IPS-NIHi7 (cell line): ENCODE results near the gene DCHS2.

Experiments
- DNase-seq: peaks from one replicate; pipeline ENCODE4 v3.0.0; 2012; ENCODE audit warnings: mixed read lengths; ENCODE audit errors: extremely low spot score

The DCHS2 gene, protein sequence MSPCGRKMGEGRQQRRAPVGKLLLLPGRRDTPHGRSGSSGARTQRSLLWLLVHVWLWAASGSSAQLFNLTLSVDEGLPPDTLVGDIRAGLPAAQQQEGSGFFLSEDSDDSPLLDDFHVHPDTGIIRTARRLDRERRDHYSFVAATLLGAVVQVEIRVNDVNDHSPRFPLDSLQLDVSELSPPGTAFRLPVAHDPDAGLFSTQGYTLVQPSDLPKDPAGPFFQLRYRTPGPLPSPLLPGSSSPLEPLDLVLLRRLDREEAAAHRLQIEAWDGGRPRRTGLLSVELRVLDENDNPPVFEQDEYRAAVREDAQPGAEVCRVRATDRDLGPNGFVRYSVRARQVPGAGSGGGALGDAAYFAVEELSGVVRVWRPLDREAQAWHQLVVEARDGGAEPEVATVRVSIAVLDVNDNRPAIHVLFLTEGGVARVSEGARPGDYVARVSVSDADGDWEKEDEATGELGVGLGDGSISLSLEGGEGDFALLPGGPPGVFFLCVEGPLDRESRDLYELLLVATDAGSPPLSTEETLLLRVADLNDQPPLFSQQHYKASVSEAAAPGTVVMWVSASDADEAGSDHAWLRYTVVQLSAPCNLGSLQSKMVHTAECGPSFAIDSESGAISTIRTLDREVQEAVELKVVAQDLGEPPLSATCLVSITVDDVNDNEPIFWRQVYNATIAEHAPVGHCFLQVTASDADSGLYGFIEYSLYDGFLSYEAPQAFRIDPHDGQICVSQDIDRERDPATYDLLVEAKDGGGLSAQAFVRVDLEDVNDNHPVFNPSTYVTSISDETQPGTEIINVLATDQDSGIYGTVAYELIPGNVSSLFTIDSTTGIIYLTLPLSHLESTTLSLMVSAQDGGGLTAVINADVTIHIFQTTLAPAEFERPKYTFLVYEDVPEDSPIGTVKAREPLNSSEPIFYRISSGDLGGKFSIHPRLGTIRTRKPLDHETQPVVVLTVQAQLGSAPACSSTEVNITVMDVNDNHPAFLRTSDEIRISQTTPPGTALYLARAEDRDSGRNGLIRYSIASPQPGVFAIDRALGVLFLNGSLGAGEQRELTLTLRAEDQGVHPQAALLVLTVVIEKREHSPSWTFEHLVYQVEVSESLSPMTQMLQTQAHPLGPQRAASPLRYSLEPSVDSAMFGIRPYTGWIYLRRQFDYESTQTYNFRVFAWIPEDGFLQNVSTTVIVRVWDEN (N-terminal part only)

GRCh38 chr4:154491341-154492271 is at the start of gene DCHS2:
DCHS2 (minus strand) TSS chr4:154491799; CDS start chr4:154491355, 444 bp downstream.
- DNase-seq: peak; percentile 66

- DNase-seq: no peak
These were observed 42.7 kb upstream of the DCHS2 start for GRCh38 chr4:154534296-154534695.

DNA sequence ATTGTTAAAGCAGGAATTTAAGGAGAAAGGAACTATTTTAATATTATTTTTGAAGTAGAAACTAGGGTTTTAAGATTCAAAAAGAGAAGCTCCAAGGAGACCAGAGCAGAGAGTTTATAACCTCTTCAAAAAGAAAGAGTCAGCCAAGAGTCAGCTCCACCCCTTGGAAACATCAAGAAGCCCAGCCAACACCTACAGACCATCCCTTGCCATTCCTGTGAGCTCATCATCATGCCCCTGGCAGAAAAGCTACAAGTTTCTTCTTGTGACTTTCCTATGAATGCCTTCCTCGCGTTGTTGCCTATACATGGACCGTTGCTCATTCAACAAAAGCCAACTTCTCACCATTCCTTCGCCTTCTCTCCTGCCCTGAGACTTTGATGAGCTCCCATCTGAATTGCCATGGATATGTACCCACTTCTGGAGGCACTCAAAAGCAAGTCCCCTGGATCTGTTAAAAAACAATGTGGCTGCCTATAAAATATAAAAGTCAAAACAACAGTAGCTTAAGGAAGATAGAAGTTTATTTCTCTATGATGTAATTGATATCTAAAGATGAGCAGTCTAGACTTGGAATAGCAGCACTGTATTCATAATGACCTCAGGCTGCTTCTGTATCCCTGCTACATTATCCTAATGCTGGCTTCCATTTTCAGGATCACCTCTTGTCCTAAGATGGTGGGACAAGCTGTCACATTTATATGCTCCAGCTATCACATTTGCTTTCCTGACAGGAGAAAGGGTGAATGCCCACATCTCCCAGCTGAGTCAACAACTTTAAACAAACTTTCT is 38.3 kb upstream of the DCHS2 start:
- no peak for DNase-seq

DNA sequence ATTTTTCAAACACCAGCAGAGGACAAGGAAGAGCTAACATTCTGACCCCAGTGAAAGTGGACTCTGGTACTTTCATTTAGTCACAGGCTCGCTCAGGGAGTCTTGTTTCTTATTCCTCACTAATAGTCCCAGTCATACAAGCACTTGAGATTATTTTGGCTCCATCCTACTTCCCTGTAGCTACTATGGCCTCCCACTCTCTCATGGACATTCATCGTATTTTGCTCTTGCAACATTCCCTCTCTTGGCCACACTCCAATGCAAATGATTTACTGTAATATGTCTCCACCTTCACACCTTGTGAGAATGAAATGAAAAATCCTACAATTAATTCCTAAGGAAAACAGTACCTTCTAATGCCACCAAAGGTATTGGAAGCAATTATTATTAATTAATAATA is 37.3 kb upstream of the DCHS2 start:
- DNase-seq: no peak

GRCh38 chr4:154527308-154527707 is 35.7 kb upstream of the DCHS2 start:
- no peak for DNase-seq

DNA sequence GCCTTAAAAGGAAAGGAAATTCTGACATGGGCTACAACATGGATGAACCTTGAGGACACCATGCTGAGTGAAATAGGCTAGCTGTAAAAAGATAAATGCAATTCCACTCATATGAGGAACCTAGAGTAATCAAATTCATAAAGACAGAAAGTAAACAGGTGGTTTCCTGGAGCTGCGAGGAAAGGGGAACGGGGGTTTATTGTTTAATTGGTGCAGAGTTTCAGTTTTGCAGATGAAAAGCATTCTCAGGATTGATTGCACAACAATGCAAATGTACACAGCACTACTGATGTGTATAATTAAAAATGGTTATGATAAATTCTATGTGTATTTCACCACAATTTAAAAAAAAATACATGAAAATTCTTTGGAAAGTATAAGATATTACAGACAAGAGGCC is 34.6 kb upstream of the DCHS2 start:
- DNase-seq: no peak

- no peak for DNase-seq
These were observed 30.0 kb upstream of the DCHS2 start for GRCh38 chr4:154521607-154522006.

- DNase-seq: no peak
These were observed 27.6 kb upstream of the DCHS2 start for GRCh38 chr4:154519214-154519613.

DNA sequence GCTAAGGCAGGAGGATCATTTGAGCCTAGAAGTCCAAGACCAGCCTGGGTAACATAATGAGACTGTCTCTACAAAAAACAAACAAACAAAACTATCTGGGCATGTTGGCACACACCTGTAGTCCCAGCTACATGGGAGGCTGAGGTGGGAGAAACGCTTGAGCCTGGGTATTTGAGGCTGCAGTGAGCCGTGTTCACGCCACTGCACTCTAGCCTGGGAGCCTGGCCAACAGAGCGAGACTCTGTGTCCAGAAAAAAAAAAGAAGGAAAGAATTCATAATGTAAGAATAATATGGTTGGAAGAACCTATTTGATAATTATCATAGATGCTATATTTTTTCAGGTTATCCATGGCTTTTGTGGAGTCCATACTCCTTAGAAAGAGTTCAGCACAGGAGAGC is 26.0 kb upstream of the DCHS2 start:
- DNase-seq: no peak

DNA sequence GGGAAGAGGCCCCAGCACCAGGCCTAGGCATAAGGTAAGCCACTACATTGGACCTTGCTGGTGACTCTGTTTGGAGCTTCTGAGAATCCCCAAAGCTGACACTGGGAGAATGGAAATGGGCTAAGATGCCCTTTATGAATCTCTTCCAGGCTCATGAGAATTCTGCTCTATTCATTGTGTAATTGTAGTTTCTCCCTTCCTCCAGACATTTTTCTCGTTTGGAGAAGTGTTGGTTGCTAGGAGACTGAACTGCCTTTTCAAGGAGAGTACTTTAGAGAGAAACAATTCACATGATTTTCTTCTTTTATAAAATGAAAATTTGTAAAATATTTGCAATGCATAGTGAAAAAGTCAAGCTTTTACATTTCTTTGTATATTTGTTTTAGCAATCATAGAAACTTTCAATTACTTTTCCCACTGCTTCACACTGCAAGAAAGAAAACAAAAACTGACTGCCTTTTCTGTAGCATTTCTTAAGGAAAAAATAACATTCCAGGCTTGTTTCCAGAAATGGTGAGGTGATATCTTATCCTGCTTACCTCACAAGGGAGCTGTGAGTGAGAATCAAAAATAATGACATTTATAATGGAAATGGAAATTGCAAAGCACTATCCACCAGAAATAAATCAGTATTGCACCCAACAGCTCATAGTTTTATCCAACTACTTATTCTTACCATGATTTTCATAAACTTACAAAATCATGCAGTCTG is 24.9 kb upstream of the DCHS2 start:
- no peak for DNase-seq

DNA sequence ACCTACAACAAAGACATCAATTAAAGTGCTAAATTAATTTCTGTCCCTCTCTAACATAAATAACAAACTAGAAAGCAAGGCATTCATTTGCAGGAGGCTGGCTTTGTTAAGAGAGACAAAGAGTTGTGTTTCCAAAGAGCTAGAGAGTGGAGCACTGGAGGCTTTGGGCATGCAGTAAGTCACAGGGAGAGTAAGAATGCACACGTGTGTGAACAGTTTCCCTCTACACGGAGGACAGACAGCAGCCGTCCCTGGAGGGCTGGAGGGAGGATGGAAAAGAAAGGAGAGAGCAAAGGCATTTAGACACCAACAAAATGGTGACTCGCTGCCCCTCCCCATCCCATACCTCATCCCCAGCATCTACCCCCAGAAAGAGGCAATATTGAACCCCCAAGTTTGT is 20.4 kb upstream of the DCHS2 start:
- no peak for DNase-seq

GRCh38 chr4:154511548-154511947 is 19.9 kb upstream of the DCHS2 start:
- no peak for DNase-seq

DNA sequence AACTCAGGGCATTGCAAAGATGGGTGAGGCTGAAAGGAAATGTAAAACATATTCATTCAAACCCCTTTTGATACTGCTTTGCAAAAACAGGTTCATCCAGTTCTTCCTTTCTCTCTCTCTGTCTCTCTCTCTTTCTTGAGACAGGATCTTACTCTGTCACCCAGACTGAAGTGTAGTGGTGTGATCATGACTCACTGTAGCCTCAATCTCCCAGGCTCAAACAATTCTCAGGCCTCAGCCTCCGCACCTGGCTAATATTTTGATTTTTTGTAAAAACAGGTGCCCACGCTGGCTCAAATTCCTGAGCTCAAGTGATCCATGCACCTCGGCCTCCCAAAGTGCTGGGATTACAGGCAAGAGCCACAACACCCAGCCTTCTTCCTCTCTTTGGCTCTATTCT is 15.6 kb upstream of the DCHS2 start:
- no peak for DNase-seq

- peak; percentile 33 for DNase-seq
These were observed 14.7 kb upstream of the DCHS2 start for GRCh38 chr4:154506253-154506652.

GRCh38 chr4:154503598-154503997 is 12.0 kb upstream of the DCHS2 start:
- peak; percentile 41 for DNase-seq

GRCh38 chr4:154502111-154502510 is 10.5 kb upstream of the DCHS2 start:
- DNase-seq: no peak

DNA sequence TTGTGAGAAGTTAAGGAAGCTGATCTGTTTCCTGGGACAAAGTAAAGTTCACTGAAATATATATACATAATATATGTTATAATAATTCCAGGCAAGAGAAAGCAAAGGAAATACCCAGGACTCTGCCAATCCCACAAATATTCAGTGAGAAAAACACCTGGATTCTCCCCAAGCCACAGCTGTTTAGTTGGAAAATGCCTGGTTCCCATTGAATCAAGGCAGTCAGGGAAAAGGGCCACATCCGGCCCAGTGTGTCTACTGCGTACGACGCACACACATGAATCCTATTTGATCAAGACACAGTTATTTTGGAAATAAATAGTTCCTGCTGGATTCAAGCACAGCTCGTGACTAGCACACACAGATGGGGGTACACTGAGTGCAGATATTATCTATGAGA is 6.3 kb upstream of the DCHS2 start:
- DNase-seq: no peak

GRCh38 chr4:154495867-154496266 is 4.3 kb upstream of the DCHS2 start:
- DNase-seq: no peak

GRCh38 chr4:154492288-154492687 is 689 bp upstream of the DCHS2 start:
- no peak for DNase-seq
